ENCODE measurements around the gene PITX1.
A peak's percentile ranks its signal among the peaks of the same experiment; 100 is the strongest.

Gene PITX1

GRCh38 chr5:135039271-135040033, 5.4 kb upstream of the PITX1 start:
- Histone ChIP-seq H3K27ac (0 out of 2 replicates have a peak overlapping the region, but pooled peaks have one; percentile 18), H3K27me3 (ENCODE audit: insufficient read depth, low read depth, severe bottlenecking) (no peaks in the 10 kb centered on the region), H3K36me3 (no peaks in the 10 kb centered on the region), H3K9me3 (ENCODE audit: severe bottlenecking) (no peaks in the 10 kb centered on the region), H3K4me3 (ENCODE audit: low read depth, low read length) (peak overlapping the region; percentile 43)
- DNase-seq = no peak
- TF ChIP-seq, protein P1, sequence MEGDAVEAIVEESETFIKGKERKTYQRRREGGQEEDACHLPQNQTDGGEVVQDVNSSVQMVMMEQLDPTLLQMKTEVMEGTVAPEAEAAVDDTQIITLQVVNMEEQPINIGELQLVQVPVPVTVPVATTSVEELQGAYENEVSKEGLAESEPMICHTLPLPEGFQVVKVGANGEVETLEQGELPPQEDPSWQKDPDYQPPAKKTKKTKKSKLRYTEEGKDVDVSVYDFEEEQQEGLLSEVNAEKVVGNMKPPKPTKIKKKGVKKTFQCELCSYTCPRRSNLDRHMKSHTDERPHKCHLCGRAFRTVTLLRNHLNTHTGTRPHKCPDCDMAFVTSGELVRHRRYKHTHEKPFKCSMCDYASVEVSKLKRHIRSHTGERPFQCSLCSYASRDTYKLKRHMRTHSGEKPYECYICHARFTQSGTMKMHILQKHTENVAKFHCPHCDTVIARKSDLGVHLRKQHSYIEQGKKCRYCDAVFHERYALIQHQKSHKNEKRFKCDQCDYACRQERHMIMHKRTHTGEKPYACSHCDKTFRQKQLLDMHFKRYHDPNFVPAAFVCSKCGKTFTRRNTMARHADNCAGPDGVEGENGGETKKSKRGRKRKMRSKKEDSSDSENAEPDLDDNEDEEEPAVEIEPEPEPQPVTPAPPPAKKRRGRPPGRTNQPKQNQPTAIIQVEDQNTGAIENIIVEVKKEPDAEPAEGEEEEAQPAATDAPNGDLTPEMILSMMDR (IDR thresholded peaks at IDR 0.05; ENCODE audit: low read depth, low read length) = no peak

DNA sequence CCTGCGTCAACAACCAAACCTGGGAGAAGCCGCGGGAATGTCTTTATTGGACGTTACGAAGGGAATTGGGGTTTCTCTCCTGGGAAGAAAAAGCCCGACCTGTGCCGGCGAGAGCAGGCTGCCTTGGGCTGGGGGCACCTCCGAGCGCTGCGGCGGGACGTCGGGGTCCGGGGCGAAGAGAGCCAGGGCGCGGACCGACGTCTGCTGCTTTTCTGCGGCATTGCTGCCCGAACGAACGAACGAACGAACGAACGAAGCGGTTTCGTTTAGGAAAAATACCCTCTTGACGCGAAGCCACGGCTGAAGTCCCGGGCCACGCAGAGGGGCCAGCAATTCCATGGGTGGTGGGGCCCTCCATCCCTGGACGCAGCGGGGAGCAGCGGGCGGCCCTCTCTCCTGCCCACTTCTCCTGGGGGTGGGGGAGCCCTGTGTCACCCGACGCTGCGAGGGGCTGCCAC, 4.8 kb upstream of the PITX1 start:
- H3K27me3 ChIP-seq (ENCODE audit: insufficient read depth, low read depth, severe bottlenecking) = no peaks in the 10 kb centered on the region
- peak overlapping the region; percentile 43; the same call in 1 of the 2 replicates for H3K4me3 ChIP-seq (ENCODE audit: low read depth, low read length)
- H3K36me3 ChIP-seq = no peaks in the 10 kb centered on the region
- no peaks in the 10 kb centered on the region for H3K9me3 ChIP-seq (ENCODE audit: severe bottlenecking)
- no peak overlapping the region for H3K27ac ChIP-seq
- TF ChIP-seq, protein P1 (IDR thresholded peaks at IDR 0.05; ENCODE audit: low read depth, low read length) = no peak
- no peak for DNase-seq

DNA sequence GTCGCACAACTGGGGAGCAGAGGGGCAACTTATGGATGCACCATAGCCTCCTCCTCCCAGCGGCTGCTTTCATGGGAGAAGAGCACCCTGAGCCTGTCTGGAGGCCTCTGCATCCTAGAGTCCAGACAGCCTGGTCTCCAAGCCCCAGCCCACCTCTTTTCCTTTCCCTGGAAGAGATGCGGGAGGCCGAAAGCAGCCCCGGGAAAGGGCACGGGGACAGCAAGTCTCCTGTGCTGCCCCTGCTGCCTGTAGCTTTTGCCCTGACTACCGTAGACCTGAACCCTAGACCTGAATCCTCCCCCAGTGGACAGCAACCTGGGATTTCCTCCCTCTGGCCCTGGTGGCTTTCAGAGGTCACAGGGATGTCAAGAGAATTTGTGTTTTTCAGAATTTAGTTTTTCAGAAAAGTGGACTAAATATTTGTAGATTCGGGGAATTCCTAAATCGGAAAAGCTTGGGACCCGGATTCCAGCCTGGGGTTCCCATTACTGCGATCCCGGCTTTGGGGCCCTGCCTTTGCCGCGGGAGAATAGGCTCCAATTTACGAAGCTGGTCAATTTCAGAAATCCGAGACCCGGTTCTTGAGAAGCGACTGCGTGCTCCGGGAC, 4.3 kb upstream of the PITX1 start:
- no peaks in the 10 kb centered on the region for H3K27me3 ChIP-seq (ENCODE audit: insufficient read depth, low read depth, severe bottlenecking)
- no peaks in the 10 kb centered on the region for H3K9me3 ChIP-seq (ENCODE audit: severe bottlenecking)
- DNase-seq = no peak
- H3K27ac ChIP-seq = no peak overlapping the region
- no peak overlapping the region for H3K4me3 ChIP-seq (ENCODE audit: low read depth, low read length)
- H3K36me3 ChIP-seq = no peaks in the 10 kb centered on the region; the same call in 1 of the 2 replicates
- TF ChIP-seq, protein P1 (IDR thresholded peaks at IDR 0.05; ENCODE audit: low read depth, low read length) = no peak

- TF ChIP-seq, protein P1 (IDR thresholded peaks at IDR 0.05; ENCODE audit: low read depth, low read length) = no peak
- H3K27ac ChIP-seq = no peak overlapping the region
- DNase-seq = no peak
- no peaks in the 10 kb centered on the region for H3K27me3 ChIP-seq (ENCODE audit: insufficient read depth, low read depth, severe bottlenecking)
- no peaks in the 10 kb centered on the region for H3K9me3 ChIP-seq (ENCODE audit: severe bottlenecking)
- no peaks in the 10 kb centered on the region; the same call in 1 of the 2 replicates for H3K36me3 ChIP-seq
- H3K4me3 ChIP-seq (ENCODE audit: low read depth, low read length) = no peak overlapping the region
These were observed 3.6 kb upstream of the PITX1 start for GRCh38 chr5:135037519-135038204.

GRCh38 chr5:135036405-135036804, 2.4 kb upstream of the PITX1 start:
- no peak for DNase-seq
- TF ChIP-seq, protein P1 (IDR thresholded peaks at IDR 0.05; ENCODE audit: low read depth, low read length) = no peak
- Histone ChIP-seq H3K9me3 (ENCODE audit: severe bottlenecking) (no peaks in the 10 kb centered on the region), H3K27me3 (ENCODE audit: insufficient read depth, low read depth, severe bottlenecking) (no peaks in the 10 kb centered on the region), H3K27ac (no peak overlapping the region), H3K4me3 (ENCODE audit: low read depth, low read length) (no peak overlapping the region), H3K36me3 (no peaks in the 10 kb centered on the region; the same call in none of the 2 replicates)

Data from WERI-Rb-1 (cell line).